Activated naive CD4-positive, alpha-beta T cell treated with anti-CD3 and anti-CD28 coated beads, Interleukin-2, amount 50 U/mL, for 24 hours (primary cell): ENCODE results near the gene SHANK1.
"Not testable (repeated sequence)": the region's sequence is repeated elsewhere in the genome, so short reads cannot be mapped to it uniquely, and the experiment has no call there.

Experiments used
- H3K27ac Mint-ChIP-seq: one replicate; pipeline ENCODE4 v1.8.0; 2021; ENCODE audit warnings: mild to moderate bottlenecking, mixed read lengths
- H3K27me3 Mint-ChIP-seq: one replicate; pipeline ENCODE4 v1.8.0; 2021; ENCODE audit warnings: mixed read lengths
- H3K36me3 Mint-ChIP-seq: one replicate; pipeline ENCODE4 v1.8.0; 2021; ENCODE audit warnings: mixed read lengths
- H3K4me1 Mint-ChIP-seq: one replicate; pipeline ENCODE4 v1.8.0; 2021; ENCODE audit warnings: mixed read lengths
- H3K4me3 Mint-ChIP-seq: one replicate; pipeline ENCODE4 v1.8.0; 2021; ENCODE audit warnings: mild to moderate bottlenecking, mixed read lengths
- H3K9me3 Mint-ChIP-seq: one replicate; pipeline ENCODE4 v1.8.0; 2021; ENCODE audit warnings: mixed read lengths

SHANK1 gene

DNA sequence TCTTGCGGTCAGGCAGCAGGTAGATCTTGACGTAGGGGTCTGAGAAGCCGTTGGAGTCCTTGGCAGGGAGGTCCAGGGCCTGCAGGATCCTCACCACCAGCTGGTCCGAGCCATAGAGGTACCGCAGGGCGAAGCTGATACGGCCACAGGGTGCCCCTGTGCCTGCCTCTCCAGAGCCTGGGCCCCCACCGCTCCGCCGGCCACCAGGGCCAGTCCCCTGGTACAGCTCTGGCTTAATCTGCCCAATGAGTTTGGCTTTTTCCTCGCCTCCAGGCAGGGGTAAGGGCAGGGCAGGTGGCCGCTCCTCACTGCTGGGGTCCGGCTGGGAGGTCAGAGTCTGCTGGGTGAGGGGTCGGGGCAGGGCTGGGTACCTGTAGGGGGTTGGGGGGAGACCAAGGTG is 89.8 kb downstream of the SHANK1 start:
- Mint-ChIP-seq H3K4me3 (no peak overlapping the region), H3K4me1 (no peaks in the 10 kb centered on the region), H3K27ac (no peak overlapping the region), H3K36me3 (peaks cover 5% of the 10 kb centered on the region), H3K9me3 (peaks cover 6% of the 10 kb centered on the region), H3K27me3 (peaks cover 11% of the 10 kb centered on the region)

DNA sequence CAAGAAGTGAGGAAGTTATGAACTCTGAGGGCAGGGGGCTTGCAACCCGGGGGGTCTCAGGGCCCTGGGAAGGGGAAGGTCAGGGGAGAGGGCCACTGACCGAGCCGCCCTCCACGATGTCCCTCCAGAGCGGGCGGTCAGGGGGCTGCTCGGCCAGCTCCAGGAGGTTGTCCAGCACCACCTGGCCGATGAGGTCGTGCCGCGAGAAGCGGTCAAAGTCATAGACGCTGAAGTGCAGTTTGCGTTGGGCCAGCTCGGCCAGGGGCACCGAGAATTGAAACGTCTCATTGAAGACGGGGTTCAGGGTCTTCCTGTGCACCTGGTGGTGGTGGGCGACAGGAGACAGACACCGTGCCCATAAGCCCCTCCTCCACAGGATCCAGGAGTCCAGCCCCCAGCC is 90.4 kb downstream of the SHANK1 start:
- H3K4me1 Mint-ChIP-seq: no peaks in the 10 kb centered on the region
- no peak overlapping the region for H3K27ac Mint-ChIP-seq
- H3K9me3 Mint-ChIP-seq: peaks cover 6% of the 10 kb centered on the region
- H3K27me3 Mint-ChIP-seq: peaks cover 11% of the 10 kb centered on the region
- H3K36me3 Mint-ChIP-seq: peaks cover 5% of the 10 kb centered on the region
- H3K4me3 Mint-ChIP-seq: no peak overlapping the region

DNA sequence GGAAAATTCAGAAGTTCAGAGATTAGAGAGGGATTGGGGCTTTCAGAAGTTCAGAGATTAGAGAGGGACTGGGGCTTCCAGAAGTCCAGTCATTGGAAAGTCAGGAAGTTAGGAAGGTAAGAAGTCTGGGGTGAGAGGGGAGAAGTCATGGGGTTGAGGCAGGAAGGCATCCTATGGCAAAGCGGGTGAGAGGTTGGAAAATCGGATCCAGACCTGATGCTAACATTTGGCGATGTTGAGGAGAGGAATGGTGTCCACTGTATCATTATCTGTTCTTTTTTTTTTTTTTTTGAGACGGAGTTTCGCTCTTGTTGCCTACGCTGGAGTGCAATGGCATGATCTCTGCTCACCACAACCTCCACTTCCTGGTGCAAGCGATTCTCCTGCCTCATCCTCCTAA is 91.1 kb downstream of the SHANK1 start:
- Mint-ChIP-seq H3K9me3 (peaks cover 6% of the 10 kb centered on the region), H3K36me3 (peaks cover 5% of the 10 kb centered on the region), H3K27ac (no peak overlapping the region), H3K4me1 (no peaks in the 10 kb centered on the region), H3K27me3 (peaks cover 11% of the 10 kb centered on the region), H3K4me3 (no peak overlapping the region)

DNA sequence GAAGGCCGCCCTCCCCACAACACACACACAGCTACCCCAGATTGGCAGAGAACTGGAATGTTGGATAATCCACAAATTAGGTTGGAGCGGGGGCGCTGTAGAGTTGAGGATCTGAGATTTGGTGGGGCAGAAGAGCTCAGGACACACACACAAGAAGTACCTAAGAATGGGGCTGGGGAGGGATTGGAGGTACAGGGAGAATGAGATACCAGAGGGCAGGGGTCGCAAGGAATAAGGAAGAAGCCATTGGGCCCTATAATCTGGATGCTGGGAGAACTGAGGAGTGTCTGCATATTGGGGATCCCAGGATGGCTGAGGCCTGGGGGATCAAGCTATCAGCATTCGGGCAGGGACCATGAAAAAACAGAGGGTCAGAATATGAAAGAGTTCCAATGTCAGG is 91.5 kb downstream of the SHANK1 start:
- H3K27ac Mint-ChIP-seq: peak overlapping the region; percentile 38
- no peaks in the 10 kb centered on the region for H3K4me1 Mint-ChIP-seq
- peaks cover 11% of the 10 kb centered on the region for H3K27me3 Mint-ChIP-seq
- no peak overlapping the region for H3K4me3 Mint-ChIP-seq
- peaks cover 1% of the 10 kb centered on the region for H3K36me3 Mint-ChIP-seq
- H3K9me3 Mint-ChIP-seq: peaks cover 2% of the 10 kb centered on the region

DNA sequence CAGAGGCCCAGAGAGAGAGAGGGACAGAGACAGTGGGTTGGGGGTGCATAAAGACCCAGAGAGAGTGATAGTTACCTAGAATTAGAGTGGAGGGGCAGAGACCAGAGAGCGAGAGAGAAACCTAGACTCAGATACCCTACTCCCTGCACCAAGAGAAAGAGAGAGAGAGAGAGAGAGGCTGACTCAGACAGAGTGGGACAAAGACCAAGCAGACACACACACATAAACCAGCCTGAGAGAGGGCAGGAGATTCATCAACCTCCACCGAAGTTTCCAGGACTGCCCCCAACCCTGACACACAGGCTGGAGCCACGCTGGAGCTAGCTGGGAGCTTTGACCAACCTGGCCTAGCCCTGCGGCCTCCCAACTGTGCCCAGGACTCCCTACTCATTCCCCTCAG is 92.8 kb downstream of the SHANK1 start:
- peaks cover 9% of the 10 kb centered on the region for H3K27me3 Mint-ChIP-seq
- H3K27ac Mint-ChIP-seq: no peak overlapping the region
- H3K4me1 Mint-ChIP-seq: no peaks in the 10 kb centered on the region
- no peak overlapping the region for H3K4me3 Mint-ChIP-seq
- H3K36me3 Mint-ChIP-seq: no peaks in the 10 kb centered on the region
- no peaks in the 10 kb centered on the region for H3K9me3 Mint-ChIP-seq

DNA sequence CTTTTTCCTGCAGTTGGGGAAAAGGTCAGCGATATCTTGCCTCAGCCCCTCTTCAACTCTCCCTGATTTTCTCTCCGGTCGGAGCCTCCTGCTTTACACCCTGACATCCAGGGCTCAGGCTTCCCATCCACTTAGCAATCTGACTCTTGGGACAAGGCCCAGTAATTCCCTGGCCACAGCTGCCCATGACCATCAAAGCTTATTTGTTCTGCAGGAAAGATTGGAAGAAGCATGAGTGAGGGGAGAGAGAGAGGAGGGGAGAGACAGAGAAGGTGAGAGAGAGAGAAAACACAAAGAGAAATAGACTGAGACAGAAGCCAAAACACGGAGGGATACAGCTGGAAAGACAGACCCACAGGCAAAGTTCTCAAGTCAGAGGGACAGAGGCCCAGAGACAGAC is 93.6 kb downstream of the SHANK1 start:
- Mint-ChIP-seq H3K9me3 (no peaks in the 10 kb centered on the region), H3K27ac (no peak overlapping the region), H3K36me3 (no peaks in the 10 kb centered on the region), H3K4me1 (no peaks in the 10 kb centered on the region), H3K27me3 (peaks cover 5% of the 10 kb centered on the region), H3K4me3 (no peak overlapping the region)

DNA sequence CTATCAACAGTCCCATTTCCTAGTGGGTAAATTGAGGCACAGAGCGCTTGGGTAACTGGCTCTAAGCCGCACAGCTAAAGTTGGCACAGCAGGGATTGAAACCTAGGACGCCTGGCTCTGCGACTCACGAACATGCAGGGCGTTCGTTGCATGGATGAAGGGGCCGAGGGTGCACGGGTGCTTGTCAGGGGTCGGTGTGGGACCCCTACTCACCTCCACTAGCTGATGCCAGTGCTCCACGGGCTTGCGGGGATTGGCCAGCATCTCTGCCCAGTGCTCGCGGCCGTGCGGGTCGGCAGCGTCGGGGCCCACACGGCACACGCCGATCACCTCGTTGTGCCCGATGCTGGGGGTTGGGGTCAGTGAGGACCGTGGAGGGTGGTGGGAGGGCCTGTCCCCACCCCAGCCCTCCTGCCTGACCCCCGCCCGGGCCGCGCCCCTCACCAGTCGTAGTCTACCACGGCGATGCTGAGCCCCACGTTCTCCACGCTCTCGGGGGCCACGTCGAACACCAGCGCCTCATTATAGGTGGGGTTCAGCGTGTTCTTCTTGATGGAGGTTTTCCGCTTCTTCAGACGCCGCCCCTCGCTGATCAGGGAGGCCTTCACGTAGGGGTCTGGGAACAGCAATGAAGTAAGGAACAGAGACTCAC is 94.5 kb downstream of the SHANK1 start:
- Mint-ChIP-seq H3K27ac (no peak overlapping the region), H3K4me3 (no peak overlapping the region), H3K36me3 (no peaks in the 10 kb centered on the region), H3K9me3 (no peaks in the 10 kb centered on the region), H3K27me3 (peaks cover 2% of the 10 kb centered on the region), H3K4me1 (no peaks in the 10 kb centered on the region)

DNA sequence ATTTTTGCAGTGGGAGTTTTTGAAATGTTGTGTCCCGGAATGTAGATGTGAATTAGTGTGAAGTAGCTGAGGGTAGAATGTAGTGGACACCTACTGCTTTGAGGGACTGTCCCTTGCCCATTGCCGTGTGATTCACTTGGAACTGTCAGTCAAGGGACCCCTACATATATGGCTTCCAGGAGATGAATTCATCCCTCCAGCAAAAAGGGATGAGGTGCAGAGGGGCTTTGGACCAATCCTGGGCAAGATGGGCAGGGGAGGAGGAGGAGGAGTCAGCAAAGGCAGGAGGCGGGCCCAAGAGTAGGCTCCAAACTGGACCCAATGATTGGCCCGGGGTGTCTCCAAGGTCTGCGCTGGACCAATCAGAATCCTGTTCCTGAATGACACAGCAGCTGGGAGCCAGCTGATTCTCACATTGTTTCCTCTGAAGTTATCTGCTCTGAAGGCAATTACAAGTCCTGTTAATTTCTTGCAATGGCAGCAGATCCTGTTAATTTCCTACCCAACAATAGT is 99.2 kb downstream of the SHANK1 start:
- not testable (repeated sequence) for H3K27me3 Mint-ChIP-seq, H3K36me3 Mint-ChIP-seq, H3K4me1 Mint-ChIP-seq, H3K9me3 Mint-ChIP-seq, H3K27ac Mint-ChIP-seq, H3K4me3 Mint-ChIP-seq

DNA sequence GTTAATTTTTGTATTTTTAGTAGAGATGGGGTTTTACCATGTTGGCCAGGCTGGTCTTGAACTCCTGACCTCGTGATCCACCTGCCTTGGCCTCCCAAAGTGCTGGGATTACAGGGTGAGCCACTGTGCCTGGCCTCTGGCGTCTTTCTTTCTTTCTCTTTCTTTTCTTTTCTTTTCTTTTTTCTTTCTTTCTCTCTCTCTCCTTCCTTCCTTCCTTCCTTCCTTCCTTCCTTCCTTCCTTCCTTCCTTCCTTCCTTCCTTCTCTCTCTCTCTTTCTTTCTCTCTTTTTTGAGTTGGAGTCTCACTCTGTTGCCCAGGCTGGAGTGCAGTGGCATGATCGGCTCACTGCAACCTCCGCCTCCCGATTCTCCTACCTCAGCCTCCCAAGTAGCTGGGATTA is 100.4 kb downstream of the SHANK1 start:
- H3K4me3 Mint-ChIP-seq, H3K27ac Mint-ChIP-seq, H3K4me1 Mint-ChIP-seq, H3K36me3 Mint-ChIP-seq, H3K9me3 Mint-ChIP-seq, H3K27me3 Mint-ChIP-seq: not testable (repeated sequence)

DNA sequence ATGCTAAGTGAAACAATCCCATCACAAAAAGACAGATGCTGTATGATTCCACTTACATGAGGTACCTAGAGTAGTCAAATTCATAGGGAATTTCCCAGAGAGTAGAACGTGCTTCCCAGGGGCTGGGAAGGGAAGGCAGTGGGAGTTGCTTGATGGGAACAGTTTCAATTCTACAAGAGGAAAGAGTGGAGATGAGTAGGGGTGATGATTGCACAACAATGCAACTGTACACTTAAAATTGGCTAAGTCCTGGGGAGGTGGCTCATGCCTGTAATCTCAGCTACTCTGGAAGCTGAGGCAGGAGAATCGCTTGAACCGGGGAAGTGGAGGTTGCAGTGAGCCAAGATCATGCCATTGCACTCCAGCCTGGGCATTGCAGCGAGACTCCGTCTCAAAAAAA is 101.2 kb downstream of the SHANK1 start:
- H3K36me3 Mint-ChIP-seq, H3K27me3 Mint-ChIP-seq, H3K4me3 Mint-ChIP-seq, H3K9me3 Mint-ChIP-seq, H3K27ac Mint-ChIP-seq, H3K4me1 Mint-ChIP-seq: not testable (repeated sequence)

DNA sequence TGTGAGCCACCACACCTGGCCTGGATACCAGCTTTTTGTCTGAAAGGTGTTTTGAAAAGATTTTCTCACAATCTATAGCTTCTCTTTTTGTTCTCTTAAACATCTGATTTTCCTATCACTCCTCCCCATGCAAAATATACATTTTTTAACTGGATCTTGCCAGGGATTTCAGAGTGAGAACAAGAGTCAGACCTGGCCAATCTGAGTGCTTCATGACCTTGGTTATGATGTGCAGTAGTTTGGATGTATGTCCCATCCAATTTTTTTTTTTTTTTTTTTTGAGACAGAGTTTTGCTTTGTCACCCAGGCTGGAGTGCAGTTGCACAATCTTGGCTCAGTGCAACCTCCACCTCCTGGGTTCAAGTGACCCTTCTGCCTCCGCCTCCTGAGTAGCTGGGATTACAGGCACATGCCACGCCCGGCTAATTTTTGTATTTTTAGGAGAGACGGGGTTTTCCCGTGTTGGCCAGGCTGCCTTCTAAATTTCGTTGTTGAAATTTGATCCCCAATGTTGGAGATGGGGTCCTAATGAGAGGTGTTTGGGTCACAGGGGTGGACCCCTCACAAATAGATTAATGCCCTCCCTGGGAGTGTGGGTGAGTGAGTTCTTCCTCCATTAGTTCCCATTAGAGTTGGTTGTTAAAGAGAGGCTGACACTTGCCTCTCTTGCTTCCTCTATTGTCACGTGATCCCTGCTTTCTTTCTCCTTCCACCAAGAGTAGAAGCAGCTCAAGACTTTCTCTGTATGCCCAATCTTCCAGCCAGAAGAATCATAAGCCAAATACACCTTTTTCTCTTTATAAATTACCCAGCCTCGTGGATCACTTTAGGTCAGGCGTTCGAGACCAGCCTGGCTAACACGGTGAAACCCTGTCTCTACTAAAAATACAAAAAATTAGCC is 106.8 kb downstream of the SHANK1 start:
- H3K4me3 Mint-ChIP-seq, H3K9me3 Mint-ChIP-seq: not testable (repeated sequence)

More for the DNA sequence above, 106.8 kb downstream of the SHANK1 start:
- H3K27me3 Mint-ChIP-seq: peaks cover 15% of the 10 kb centered on the region
- not testable (repeated sequence) for H3K27ac Mint-ChIP-seq, H3K36me3 Mint-ChIP-seq, H3K4me1 Mint-ChIP-seq
